Panc1 (cell line): ENCODE results near the gene ARHGEF38. TPM values are rescaled to one million over a fixed set of nuclear protein-coding genes. Genes with fewer than 3 reads are reported as not detected.

Experiments
- ATAC-seq: fragments of 200-7000 bp; cut with Tn5 transposase; 2 replicates; pipeline ENCODE4 v1.9.1; 2020; ENCODE audit warnings: mild to moderate bottlenecking, moderate library complexity
- BruUV-seq: library from RNA; stranded (reverse); fragments of 400-500 nt; replicated peaks from 2 replicates; lab custom pipeline; 2021; lab: Mats Ljungman, UMichigan
- CTCF ChIA-PET: fragments of 300-600 bp; sonication (Branson Sonifier 250); formaldehyde crosslinking; loops from one replicate; lab custom pipeline; 2022; ENCODE audit warnings: antibody characterized with exemption; lab: Charles Lee
- POLR2A ChIA-PET: fragments of 300-600 bp; sonication (Branson Sonifier 250); formaldehyde crosslinking; loops from one replicate; lab custom pipeline; 2022; ENCODE audit warnings: antibody characterized with exemption; lab: Charles Lee
- DNase-seq: peaks from one replicate; pipeline ENCODE4 v3.0.0-alpha.2; 2010; ENCODE audit warnings: low read depth, low spot score
- H3K27ac ChIP-seq: 2 replicates; pipeline ENCODE4 v1.5.1; 2011; ENCODE audit warnings: mild to moderate bottlenecking, low read length, inconsistent platforms
- H3K27me3 ChIP-seq: fragments of 200-500 bp; sonication (Bioruptor generic); 2 replicates; pipeline ENCODE4 v1.6.0; 2014; ENCODE audit warnings: low read length, inconsistent platforms; ENCODE audit not compliant: control insufficient read depth, insufficient read depth
- H3K36me3 ChIP-seq: fragments of 200-500 bp; sonication (Bioruptor generic); 2 replicates; pipeline ENCODE4 v1.5.1; 2014; ENCODE audit warnings: inconsistent platforms, mild to moderate bottlenecking, low read length, moderate library complexity; ENCODE audit not compliant: control insufficient read depth, insufficient read depth
- H3K4me1 ChIP-seq: 2 replicates; pipeline ENCODE4 v1.5.1; 2011; ENCODE audit warnings: inconsistent platforms, mild to moderate bottlenecking, low read length, moderate library complexity; ENCODE audit not compliant: control insufficient read depth, insufficient read depth
- H3K4me3 ChIP-seq, 2 experiments: 2 replicates each; pipeline ENCODE4 v1.5.1; 2011 to 2012; ENCODE audit warnings: low read depth in 2 of 2, low read length in 2 of 2, mild to moderate bottlenecking in 2 of 2, inconsistent platforms in 1 of 2, moderate library complexity in 1 of 2
- H3K9me3 ChIP-seq: fragments of 200-500 bp; sonication (Bioruptor generic); 2 replicates; pipeline ENCODE4 v1.5.1; 2014; ENCODE audit warnings: low read depth, mild to moderate bottlenecking, inconsistent platforms, low read length, moderate library complexity; ENCODE audit not compliant: control insufficient read depth, insufficient read depth
- CTCF ChIP-seq: fragments of 450-650 bp; IDR thresholded peaks from 2 replicates; pipeline ENCODE4 v1.5.1; 2017; ENCODE audit warnings: mild to moderate bottlenecking
- POLR2AphosphoS5 ChIP-seq: IDR thresholded peaks from 2 replicates; pipeline ENCODE4 v1.6.1; 2012; ENCODE audit warnings: mild to moderate bottlenecking, low read depth, low read length, moderate library complexity
- REST ChIP-seq, 2 experiments: IDR thresholded peaks; 2 replicates each; pipeline ENCODE4 v1.6.1; 2011 to 2012; ENCODE audit warnings: low read depth in 2 of 2, control low read depth in 1 of 2, low read length in 1 of 2, mild to moderate bottlenecking in 1 of 2, moderate library complexity in 1 of 2; ENCODE audit not compliant: insufficient read depth in 1 of 2
- SIN3A ChIP-seq: IDR thresholded peaks from 2 replicates; pipeline ENCODE4 v1.6.1; 2012; ENCODE audit warnings: low read depth, mild to moderate bottlenecking, low read length, moderate library complexity, borderline replicate concordance; ENCODE audit not compliant: insufficient read depth
- TCF7L2 ChIP-seq: IDR thresholded peaks from 2 replicates; pipeline ENCODE4 v1.6.1; 2011; ENCODE audit warnings: mild to moderate bottlenecking, low read depth, low read length, inconsistent platforms
- in situ Hi-C: cut with HindIII; loops from 2 replicates; pipeline ENCODE4 v1.10.0; 2016; ENCODE audit warnings: low sequenced_read_pairs, low pct_unique_long_range_greater_than_20kb
- intact Hi-C: fragments of 100-400 bp; cut with micrococcal nuclease; formaldehyde crosslinking; loops from one replicate; pipeline ENCODE4 v1.10.0; 2022; ENCODE audit not compliant: unreplicated experiment
- total RNA-seq: library from RNA; stranded (reverse); gene quantifications from one replicate; pipeline ENCODE4 v1.2.1, GENCODE V29; 2021; ENCODE audit not compliant: unreplicated experiment

Gene ARHGEF38
- total RNA-seq, 1 experiment from 2014 or later = not detected

GRCh38 chr4:105600951-105601350 lies 48.5 kb downstream of the ARHGEF38 start:
- intact Hi-C loops = no loop called here
- Histone ChIP-seq H3K27ac (no peak overlapping the region), H3K4me3 (no peak overlapping the region), H3K9me3 (no peaks in the 10 kb centered on the region), H3K4me1 (no peaks in the 10 kb centered on the region), H3K36me3 (no peaks in the 10 kb centered on the region), H3K27me3 (no peaks in the 10 kb centered on the region)
- CTCF ChIA-PET = no interaction called here
- BruUV-seq = no TSS peak
- DNase-seq (no peak), ATAC-seq (no peak)
- no peak for TF ChIP-seq POLR2AphosphoS5
- no peak for TF ChIP-seq TCF7L2
- TF ChIP-seq CTCF = no peak
- POLR2A ChIA-PET = no interaction called here
- in situ Hi-C loops = no loop called here

- no peak for TF ChIP-seq CTCF
- no peak for TF ChIP-seq POLR2AphosphoS5
- TF ChIP-seq SIN3A = no peak
- no peak for TF ChIP-seq REST (IDR thresholded peaks at IDR 0.05; ENCODE audit: insufficient read depth in 1 of 2, low read depth in 2 of 2, low read length in 1 of 2)
- TF ChIP-seq TCF7L2 = no peak
- no peaks in the 10 kb centered on the region for H3K27me3 ChIP-seq
- BruUV-seq = no TSS peak
- ChIA-PET CTCF (no interaction called here), POLR2A (no interaction called here)
- DNase-seq (no peak), ATAC-seq (no peak)
- no peaks in the 10 kb centered on the region for H3K9me3 ChIP-seq
- H3K4me3 ChIP-seq = no peak overlapping the region
- no peaks in the 10 kb centered on the region for H3K36me3 ChIP-seq
- no peaks in the 10 kb centered on the region for H3K4me1 ChIP-seq
- in situ Hi-C loops = no loop called here
- intact Hi-C loops = no loop called here
- H3K27ac ChIP-seq = no peak overlapping the region
These were observed 49.0 kb downstream of the ARHGEF38 start for GRCh38 chr4:105601406-105601805.

- Histone ChIP-seq H3K4me1 (no peaks in the 10 kb centered on the region), H3K27me3 (no peaks in the 10 kb centered on the region), H3K36me3 (no peaks in the 10 kb centered on the region), H3K27ac (no peak overlapping the region), H3K9me3 (no peaks in the 10 kb centered on the region), H3K4me3 (no peak overlapping the region)
- no TSS peak for BruUV-seq
- TF ChIP-seq TCF7L2 (no peak), CTCF (no peak), REST (IDR thresholded peaks at IDR 0.05; ENCODE audit: insufficient read depth in 1 of 2, low read depth in 2 of 2, low read length in 1 of 2) (no peak)
- in situ Hi-C loops (no loop called here), intact Hi-C loops (no loop called here)
- CTCF ChIA-PET = no interaction called here
- ATAC-seq = no peak
- POLR2A ChIA-PET = no interaction called here
- DNase-seq = no peak
These were observed 50.7 kb downstream of the ARHGEF38 start for GRCh38 chr4:105603158-105603557.
